ENCODE data around the gene FOXO6.

The FOXO6 gene

GRCh38 chr1:41428738-41429640 is 67.8 kb downstream of the FOXO6 start:
- DNase-seq: no peak

GRCh38 chr1:41429641-41430035 is 68.4 kb downstream of the FOXO6 start:
- no peak for DNase-seq

GRCh38 chr1:41430069-41430468 is 68.8 kb downstream of the FOXO6 start:
- no peak for DNase-seq

GRCh38 chr1:41430582-41430981 is 69.3 kb downstream of the FOXO6 start:
- DNase-seq: no peak

GRCh38 chr1:41431490-41432350 is 70.5 kb downstream of the FOXO6 start:
- DNase-seq: no peak
